Activated CD8-positive, alpha-beta memory T cell treated with anti-CD3 and anti-CD28 coated beads for 1 hour (primary cell): ENCODE results near the gene IRF5.
"Not testable (repeated sequence)": the region's sequence is repeated elsewhere in the genome, so short reads cannot be mapped to it uniquely, and the experiment has no call there.

Experiments
- DNase-seq, 2 donors: peaks; one replicate each; pipeline ENCODE4 v3.0.0-alpha.2; 2020; ENCODE audit warnings: low read depth in 1 of 2; ENCODE audit errors: extremely low read depth in 1 of 2

Gene IRF5

GRCh38 chr7:128938544-128939074 lies 882 bp downstream of the IRF5 start:
- DNase-seq, result no peak

DNA sequence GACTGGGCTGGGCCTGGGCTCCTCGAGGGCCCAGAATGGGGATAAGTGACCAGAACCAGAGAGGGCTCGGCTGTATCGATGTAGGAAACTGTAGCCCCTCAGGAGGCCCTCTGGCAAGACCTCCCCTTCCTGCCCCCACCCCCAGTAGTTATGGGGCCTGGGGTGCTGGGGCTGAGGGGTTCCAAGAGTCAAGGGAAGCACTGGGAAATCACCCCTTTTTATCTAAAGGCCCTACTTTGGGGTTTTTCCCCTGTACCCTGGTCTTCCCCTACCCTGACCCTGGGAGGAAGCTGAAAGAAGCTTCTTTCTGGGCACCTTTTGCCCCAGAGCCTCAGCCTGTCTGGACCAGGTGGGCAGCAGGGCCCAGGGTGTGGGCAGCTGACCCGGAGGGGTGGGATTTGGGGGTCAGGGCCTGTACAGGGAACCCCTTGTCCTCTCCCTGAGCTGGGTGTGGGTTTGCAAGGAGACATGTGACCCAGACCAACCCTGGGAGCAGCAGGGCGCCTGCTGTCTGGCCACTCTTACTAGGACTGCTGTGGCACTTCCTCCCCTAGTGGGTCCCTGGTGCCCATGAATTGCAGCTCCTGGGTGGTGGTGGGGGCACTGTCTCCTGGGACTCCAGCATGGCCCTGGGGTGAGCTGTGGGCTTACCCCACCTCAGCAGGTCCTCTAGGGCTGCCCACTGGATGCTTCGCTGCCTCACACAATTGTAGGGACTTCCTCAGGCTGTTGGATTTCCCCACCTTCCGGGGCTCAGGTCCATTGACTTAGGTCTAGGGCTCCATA lies 1.5 kb downstream of the IRF5 start:
- DNase-seq, result no peak

DNA sequence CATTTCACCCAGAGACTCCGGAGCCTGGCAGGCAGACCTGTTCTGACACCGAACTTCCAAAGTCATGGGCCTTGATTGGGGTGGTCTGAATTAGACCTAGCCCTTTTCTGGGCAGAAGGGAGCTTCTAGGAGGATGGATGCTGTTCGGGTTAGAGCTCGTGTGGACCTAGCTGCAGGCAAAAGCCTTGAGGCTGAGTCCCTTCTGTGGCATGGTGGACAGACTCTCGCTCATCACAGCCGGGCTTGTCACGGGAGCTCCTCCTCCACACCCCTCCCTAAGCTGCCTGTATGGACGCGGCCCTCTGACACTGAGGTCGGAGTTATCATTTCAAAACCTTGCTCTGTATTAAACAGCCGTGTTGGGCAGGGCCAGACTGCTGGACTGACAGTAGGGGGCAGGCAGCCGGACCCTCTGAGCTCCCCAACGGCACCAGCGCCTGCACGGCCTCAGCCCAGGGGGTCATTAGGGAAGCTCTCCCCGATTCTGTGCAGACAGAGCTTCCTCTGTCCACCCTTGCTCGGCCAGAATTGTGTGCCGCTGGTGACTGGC lies 2.2 kb downstream of the IRF5 start:
- no peak for DNase-seq

DNA sequence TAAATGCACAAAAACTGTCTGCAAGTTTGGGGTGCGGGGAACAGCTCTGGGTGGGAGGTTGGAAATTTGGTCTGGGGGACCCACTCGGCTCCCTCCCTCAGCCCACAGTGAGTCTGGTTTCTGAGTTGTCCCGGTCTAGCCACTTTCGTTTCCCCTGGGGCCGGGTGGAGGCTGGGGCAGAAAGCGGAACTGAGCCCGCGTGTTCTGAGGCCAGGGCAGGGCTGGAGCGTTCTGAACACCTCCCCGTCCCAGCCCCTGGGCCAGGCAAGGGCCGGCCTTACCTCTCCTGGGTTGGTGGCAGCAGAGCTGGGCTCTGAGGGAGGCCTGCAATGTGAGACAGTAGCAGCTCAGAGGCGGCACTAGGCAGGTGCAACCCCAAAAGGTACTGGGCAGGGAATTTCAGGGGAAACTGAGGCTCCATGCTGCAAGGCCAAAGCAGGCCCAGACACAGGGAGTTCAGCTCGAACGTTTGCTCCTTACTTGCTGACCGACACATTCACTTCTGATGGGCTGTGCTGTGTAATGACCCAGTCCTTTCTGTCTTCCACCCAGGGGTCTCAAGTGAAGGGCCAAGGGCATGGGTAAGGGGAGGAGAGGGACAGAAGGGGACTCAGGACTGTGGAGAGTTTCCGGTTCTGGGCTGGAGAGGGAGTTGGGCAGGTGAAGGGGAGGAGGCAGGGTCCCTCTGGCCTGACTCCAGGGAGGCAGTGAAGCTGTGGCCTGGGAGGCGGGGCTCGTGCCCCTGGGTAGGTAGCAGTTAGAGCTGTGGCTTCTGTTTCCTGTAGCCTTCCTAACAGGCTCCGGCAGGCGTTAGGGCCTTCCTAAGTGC lies 3.0 kb downstream of the IRF5 start:
- no peak for DNase-seq

GRCh38 chr7:128941323-128941890 lies 3.7 kb downstream of the IRF5 start:
- DNase-seq, result no peak

DNA sequence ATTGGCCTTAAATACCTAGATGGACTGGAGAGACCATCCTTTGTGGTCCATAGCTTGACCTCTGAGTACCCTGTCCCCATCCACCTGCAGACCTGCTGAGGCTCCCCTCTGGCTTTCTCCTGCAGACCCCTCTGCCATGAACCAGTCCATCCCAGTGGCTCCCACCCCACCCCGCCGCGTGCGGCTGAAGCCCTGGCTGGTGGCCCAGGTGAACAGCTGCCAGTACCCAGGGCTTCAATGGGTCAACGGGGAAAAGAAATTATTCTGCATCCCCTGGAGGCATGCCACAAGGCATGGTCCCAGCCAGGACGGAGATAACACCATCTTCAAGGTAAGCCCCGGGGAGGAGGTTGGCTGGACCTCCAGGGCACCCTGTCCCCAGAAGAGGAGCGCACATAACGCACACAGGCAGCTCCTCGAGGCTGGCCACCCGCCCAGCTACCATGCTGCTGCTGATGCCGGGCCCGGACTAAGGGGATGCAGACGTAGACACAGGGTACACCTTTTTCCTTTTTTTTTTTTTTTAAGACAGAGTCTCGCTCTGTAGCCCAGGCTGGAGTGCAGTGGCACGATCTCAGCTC lies 4.3 kb downstream of the IRF5 start:
- DNase-seq, result no peak

GRCh38 chr7:128943251-128943650 lies 5.5 kb downstream of the IRF5 start:
- not testable (repeated sequence) for DNase-seq

GRCh38 chr7:128944487-128945236 lies 6.9 kb downstream of the IRF5 start:
- DNase-seq, result no peak

- DNase-seq, result no peak
Observed at GRCh38 chr7:128945668-128946366, 8.1 kb downstream of the IRF5 start.

DNA sequence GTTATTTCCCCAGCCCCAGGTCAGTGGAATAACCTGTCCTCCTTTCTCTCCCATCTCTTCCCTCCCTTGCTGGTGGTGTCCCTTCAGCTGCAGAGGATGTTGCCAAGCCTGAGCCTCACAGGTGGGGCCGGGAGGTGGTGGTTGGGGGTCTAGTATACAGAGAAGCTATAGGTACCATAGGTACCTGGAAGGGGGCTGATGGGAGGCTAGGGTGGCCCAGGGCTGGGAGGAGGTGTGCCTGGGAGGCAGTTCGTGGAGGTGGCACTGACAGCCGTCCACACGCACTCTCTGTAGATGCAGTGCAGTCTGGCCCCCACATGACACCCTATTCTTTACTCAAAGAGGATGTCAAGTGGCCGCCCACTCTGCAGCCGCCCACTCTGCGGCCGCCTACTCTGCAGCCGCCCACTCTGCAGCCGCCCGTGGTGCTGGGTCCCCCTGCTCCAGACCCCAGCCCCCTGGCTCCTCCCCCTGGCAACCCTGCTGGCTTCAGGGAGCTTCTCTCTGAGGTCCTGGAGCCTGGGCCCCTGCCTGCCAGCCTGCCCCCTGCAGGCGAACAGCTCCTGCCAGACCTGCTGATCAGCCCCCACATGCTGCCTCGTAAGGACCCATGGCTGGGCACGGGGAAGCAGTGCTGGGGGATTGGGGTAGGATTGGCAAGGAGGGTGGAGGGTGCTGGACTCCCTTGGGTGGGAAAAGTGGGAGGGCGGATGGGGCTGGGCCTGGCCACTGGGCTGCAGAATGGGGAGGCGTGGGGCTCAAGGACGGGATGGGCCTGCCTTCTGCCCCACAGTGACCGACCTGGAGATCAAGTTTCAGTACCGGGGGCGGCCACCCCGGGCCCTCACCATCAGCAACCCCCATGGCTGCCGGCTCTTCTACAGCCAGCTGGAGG lies 9.5 kb downstream of the IRF5 start:
- DNase-seq, result no peak

- no peak for DNase-seq
Observed at GRCh38 chr7:128947854-128948253, 10.1 kb downstream of the IRF5 start.

- no peak for DNase-seq
Observed at GRCh38 chr7:128948312-128948973, 10.7 kb downstream of the IRF5 start.

GRCh38 chr7:128948976-128949760 lies 11.4 kb downstream of the IRF5 start:
- no peak for DNase-seq

DNA sequence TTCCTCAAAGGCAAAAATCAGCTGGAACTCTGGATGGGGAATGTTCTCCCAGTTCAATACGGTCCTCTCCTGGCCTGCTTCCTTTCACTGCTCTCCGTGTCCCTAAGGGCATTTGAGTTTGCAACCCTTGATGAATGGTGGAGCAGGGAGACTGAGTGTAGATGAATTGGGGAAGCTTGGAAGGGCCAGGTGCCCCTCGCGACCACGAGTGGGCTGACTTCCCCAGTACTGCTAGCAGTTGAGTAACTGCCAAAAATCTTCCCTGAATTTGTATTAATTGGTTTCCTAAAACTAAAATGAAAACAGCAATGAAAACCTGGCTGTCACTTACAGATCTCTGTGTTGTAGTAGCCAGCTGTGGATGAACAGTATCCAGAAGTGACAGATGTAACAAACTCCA lies 13.6 kb downstream of the IRF5 start:
- no peak for DNase-seq

- no peak for DNase-seq
Observed at GRCh38 chr7:128954150-128954549, 16.4 kb downstream of the IRF5 start.

GRCh38 chr7:128954830-128955802 lies 17.4 kb downstream of the IRF5 start:
- no peak for DNase-seq
